GM12873 (cell line): ENCODE results near the gene SYPL2.

Source experiments
- TF ChIP-seq, protein P1 (sequence below): IDR thresholded peaks from 2 replicates; pipeline ENCODE4 v1.5.1; 2012; ENCODE audit warnings: low read depth, mild to moderate bottlenecking, moderate library complexity, low read length, control low read depth; ENCODE audit not compliant: insufficient read depth; ENCODE audit errors: missing control alignments

SYPL2 gene

DNA sequence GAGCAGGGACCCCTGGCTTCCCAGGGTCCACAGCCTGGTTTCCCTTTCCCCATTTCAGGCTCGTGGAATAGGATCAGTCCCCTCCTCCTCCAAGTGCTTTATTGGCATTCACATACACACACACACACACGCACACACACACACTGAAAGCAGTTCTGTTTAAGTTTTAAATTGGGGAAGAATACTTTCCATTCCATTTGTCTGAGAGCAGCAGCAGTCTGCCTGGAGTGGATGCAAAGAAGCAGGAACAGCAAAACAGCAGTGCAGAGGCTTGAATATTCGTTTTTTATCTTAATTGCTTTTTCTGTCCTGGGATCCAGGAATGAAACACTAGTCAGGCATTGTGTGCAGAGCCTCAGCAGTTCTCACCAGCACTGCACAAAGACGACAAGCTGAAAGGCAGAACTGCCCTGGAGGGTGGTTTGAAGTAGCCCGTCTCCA is 34.6 kb downstream of the SYPL2 start:
- TF ChIP-seq, protein P1, sequence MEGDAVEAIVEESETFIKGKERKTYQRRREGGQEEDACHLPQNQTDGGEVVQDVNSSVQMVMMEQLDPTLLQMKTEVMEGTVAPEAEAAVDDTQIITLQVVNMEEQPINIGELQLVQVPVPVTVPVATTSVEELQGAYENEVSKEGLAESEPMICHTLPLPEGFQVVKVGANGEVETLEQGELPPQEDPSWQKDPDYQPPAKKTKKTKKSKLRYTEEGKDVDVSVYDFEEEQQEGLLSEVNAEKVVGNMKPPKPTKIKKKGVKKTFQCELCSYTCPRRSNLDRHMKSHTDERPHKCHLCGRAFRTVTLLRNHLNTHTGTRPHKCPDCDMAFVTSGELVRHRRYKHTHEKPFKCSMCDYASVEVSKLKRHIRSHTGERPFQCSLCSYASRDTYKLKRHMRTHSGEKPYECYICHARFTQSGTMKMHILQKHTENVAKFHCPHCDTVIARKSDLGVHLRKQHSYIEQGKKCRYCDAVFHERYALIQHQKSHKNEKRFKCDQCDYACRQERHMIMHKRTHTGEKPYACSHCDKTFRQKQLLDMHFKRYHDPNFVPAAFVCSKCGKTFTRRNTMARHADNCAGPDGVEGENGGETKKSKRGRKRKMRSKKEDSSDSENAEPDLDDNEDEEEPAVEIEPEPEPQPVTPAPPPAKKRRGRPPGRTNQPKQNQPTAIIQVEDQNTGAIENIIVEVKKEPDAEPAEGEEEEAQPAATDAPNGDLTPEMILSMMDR: no peak

DNA sequence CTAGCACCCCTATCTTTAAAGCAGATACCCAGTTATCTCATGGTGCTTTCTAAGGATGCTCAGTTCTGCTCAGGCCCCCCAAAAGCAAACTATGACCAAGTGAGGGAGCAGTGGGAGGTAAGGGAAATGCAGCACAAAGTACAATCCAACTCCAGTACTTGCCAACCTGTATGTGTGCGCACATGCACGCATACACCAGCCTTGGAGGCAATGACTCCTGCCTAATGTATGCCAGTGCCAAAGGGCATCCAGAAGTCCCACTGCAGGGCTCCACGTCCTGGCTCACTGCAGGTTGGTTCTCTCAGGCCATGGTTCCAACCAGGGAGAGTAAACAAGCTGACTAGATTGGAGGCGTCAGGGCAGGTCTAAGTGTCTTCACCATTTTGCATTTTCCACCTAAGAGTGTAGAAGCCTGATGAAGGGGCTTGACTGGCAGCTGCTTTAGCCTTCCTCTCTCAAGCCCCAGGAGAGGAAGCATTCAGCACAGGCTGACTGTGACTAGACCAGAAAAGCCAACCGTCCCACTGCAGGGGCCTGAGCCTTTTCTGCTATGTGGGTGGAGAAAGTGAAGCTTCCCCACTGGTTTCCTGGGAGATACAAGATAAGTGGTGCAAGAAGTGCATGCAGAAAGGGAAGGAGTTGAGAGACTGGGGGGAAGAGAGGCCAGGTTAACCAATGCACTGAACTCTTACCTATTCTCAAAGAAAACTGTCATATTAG is 35.5 kb downstream of the SYPL2 start:
- TF ChIP-seq, protein P1: no peak

DNA sequence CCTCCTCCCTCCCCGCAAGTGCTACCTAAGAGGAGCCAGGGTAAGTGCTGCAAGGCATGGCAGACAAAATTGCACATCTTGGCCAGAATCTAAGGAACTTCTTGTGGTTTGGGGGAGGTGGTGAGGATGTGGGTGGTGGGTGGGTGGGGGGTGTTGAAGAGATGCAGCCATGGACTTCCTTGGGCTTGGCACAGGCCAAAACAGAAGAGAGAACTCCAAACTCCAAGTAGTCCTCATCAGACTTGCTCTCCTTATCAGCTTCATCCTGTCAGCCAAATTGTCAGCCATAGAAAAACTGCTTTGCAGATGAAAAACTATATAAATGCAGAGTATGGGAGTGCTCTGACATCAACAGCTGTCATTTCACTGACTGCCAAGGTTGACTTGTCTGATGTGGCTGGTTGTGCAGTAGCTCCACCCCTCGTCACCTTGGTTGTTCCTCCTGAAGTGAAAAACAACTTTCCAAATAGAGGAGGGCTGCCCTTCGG is 36.1 kb downstream of the SYPL2 start:
- TF ChIP-seq, protein P1: no peak

DNA sequence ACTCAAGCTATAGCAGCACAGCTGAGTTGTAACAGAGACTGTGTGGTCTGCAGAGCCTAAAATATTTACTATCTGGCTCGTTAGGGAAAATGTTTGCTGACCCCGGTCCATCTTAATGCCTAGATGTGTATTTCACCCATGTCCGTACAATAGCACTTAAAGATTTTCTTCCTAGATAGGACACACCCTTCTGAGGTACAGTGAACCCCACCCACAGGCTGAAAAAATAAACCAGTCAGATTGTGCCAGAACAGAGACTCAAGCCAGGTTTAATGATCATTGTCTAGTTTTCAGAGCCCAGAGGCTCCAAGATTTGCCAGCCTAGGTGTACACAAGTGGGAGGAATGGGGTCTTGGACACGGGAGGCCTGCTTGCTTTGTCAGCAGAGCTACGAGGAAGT is 37.6 kb downstream of the SYPL2 start:
- TF ChIP-seq, protein P1: no peak

DNA sequence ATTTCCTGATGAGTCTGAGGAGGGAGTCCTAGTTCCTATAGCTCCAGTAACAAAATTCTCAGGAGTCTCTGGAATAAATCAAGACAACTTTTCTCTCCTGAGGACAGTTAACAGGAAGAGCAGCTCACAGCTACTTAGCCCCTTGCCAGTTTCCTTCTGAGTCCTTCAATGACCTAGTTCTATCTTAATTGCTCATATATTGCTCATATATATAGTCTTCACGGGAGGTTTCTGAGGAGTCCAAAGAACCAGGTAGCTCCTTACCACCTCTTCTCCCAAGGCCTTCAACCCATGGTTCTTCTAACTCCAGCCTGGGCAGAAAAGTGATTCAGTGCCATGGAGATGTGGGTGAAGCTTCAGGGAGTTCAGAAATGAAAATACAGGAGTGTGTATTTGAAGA is 38.6 kb downstream of the SYPL2 start:
- TF ChIP-seq, protein P1: no peak

DNA sequence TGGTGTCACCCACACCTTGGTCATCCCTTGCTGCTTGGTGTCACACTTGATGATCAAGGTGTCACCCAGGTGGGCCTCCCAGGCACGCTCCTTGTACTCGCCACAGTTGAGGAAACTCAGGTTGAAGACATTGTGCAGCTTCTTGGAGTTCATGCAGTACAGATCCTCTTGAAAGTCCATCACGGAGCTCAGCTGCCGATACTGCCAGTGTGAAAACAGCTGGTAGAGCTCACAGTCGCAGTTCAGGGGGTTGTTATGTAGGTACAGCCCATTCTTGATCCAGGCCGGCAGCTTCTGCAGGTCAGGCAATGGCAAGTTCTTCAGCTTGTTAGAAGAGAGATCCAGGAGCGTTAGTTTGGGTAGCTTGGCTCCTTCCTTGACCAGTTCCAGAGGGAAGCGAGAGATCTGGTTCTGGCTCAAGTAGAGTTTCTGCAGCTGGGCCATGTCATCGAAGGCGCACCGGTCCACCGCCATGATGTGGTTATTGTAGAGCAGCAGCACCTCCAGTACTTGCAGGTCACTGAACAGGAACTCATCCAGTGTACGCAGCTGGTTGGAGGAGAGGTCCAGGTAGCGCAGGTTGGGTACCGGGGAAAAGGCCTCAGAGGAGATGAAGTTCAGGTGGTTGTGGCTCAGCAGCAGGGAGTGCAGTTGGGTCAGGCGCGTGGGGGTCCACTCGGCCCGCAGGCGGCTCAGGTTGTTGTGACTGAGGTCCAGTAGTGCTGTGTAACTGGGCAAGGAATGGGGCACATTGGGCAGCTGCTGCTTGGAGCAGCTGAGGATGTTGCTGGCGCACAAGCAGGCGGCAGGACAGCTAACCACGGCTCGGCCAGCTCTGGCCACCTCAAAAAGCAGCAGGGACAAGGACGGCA is 41.9 kb downstream of the SYPL2 start:
- TF ChIP-seq, protein P1: no peak

DNA sequence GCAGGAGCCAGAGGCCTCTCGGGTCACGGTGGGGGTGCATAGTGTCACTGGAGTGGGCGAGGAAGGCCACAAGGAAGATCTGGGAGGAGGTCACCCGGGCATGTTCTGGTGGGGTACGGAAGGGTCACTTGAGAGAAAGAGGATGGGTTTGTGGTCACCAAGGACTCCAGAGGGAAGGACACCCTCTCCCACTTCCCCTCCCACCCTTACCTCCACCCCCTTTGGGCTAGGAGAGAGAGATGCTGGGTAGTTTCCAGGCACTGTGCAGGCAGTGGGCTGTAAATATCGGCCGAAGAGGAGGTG is 42.5 kb downstream of the SYPL2 start:
- TF ChIP-seq, protein P1: no peak
